HCT116 (cell line): ENCODE data around the gene C1QBP. TPM values are rescaled to one million over a fixed set of nuclear protein-coding genes. Genes with fewer than 3 reads are reported as not detected.
"Not testable (repeated sequence)": the region's sequence is repeated elsewhere in the genome, so short reads cannot be mapped to it uniquely, and the experiment has no call there.

ENCODE experiments used
- ATAC-seq: fragments of 200-7000 bp; cut with Tn5 transposase; 2 replicates; pipeline ENCODE4 v1.9.1; 2020; ENCODE audit warnings: mild to moderate bottlenecking, moderate library complexity
- BruUV-seq: library from RNA; stranded (reverse); fragments of 400-500 nt; replicated peaks from 2 replicates; lab custom pipeline; 2021; lab: Mats Ljungman, UMichigan
- CTCF ChIA-PET: fragments of 300-600 bp; sonication (Branson Sonifier 250); formaldehyde crosslinking; loops from one replicate; lab custom pipeline; 2021; ENCODE audit warnings: antibody characterized with exemption; lab: Charles Lee
- POLR2A ChIA-PET: fragments of 300-600, 350-600 bp; sonication (Branson Sonifier 250); formaldehyde crosslinking; loops from one replicate; lab custom pipeline; 2021; ENCODE audit warnings: antibody characterized with exemption; lab: Charles Lee
- RAD21 ChIA-PET, 2 experiments: fragments of 300-600 bp; sonication (Branson Sonifier 250); formaldehyde crosslinking; loops; one replicate each; lab custom pipeline; 2023; ENCODE audit warnings: low total read pairs in 2 of 2; ENCODE audit not compliant: uncharacterized antibody in 2 of 2, unreplicated experiment in 2 of 2, low non-redundant PET in 1 of 2; lab: Charles Lee
- DNase-seq: peaks from one replicate; pipeline ENCODE4 v3.0.0-alpha.2; 2010; ENCODE audit warnings: low read depth, low spot score
- H2AFZ ChIP-seq: fragments of 200-600 bp; shearing (Covaris generic), sonication (generic); 2 replicates; pipeline ENCODE4 v1.6.1; 2017; ENCODE audit warnings: low read depth, mixed run types, mixed read lengths, antibody characterized with exemption, low read length; ENCODE audit not compliant: poor library complexity, severe bottlenecking
- H3K27ac ChIP-seq: 2 replicates; pipeline ENCODE4 v1.5.1; 2012; ENCODE audit warnings: low read depth, low read length
- H3K27me3 ChIP-seq: fragments of 200-600 bp; sonication (generic); 2 replicates; pipeline ENCODE4 v1.6.1; 2016; ENCODE audit warnings: mixed run types, low read length, mixed read lengths; ENCODE audit not compliant: insufficient read depth
- H3K36me3 ChIP-seq, 2 experiments: fragments of 200-500 bp in 1 of 2; fragments of 200-600 bp in 1 of 2; sonication (Bioruptor generic) in 1 of 2; sonication (generic) in 1 of 2; 2 replicates each; pipeline versions ENCODE4 v1.5.1 to v1.6.1; 2014 to 2016; ENCODE audit warnings: low read length in 2 of 2, inconsistent platforms in 1 of 2, mixed read lengths in 1 of 2, mixed run types in 1 of 2; ENCODE audit not compliant: insufficient read depth in 2 of 2, control insufficient read depth in 1 of 2
- H3K4me1 ChIP-seq, 2 experiments: fragments of 200-600 bp in 1 of 2; sonication (generic) in 1 of 2; 2 replicates each; pipeline versions ENCODE4 v1.5.1 to v1.6.1; 2012 to 2017; ENCODE audit warnings: low read length in 2 of 2, inconsistent platforms in 1 of 2, mild to moderate bottlenecking in 1 of 2, mixed read lengths in 1 of 2, mixed run types in 1 of 2, moderate library complexity in 1 of 2; ENCODE audit not compliant: insufficient read depth in 2 of 2, control insufficient read depth in 1 of 2
- H3K4me2 ChIP-seq: fragments of 200-600 bp; sonication (generic); 2 replicates; pipeline ENCODE4 v1.6.1; 2017; ENCODE audit warnings: mixed run types, low read length, mixed read lengths
- H3K4me3 ChIP-seq, 2 experiments: fragments of 200-600 bp in 1 of 2; sonication (generic) in 1 of 2; replicated peaks in 1 of 2; 2 replicates each; pipeline ENCODE4 v1.5.1; 2011 to 2016; ENCODE audit warnings: low read length in 2 of 2, control low read depth in 1 of 2, low read depth in 1 of 2, mild to moderate bottlenecking in 1 of 2, mixed read lengths in 1 of 2, mixed run types in 1 of 2
- H3K79me2 ChIP-seq: fragments of 200-600 bp; sonication (generic); 2 replicates; pipeline ENCODE4 v1.6.1; 2017; ENCODE audit warnings: mild to moderate bottlenecking, mixed run types, low read length, moderate library complexity, mixed read lengths; ENCODE audit not compliant: insufficient read depth
- H3K9ac ChIP-seq: fragments of 200-600 bp; sonication (generic); 2 replicates; pipeline ENCODE4 v1.6.1; 2016; ENCODE audit warnings: low read length, mixed read lengths
- H3K9me2 ChIP-seq: fragments of 200-600 bp; sonication (generic), shearing (Covaris generic); 2 replicates; pipeline ENCODE4 v1.6.1; 2017; ENCODE audit warnings: mixed run types, mild to moderate bottlenecking, moderate library complexity; ENCODE audit not compliant: insufficient read depth
- H3K9me3 ChIP-seq, 2 experiments: fragments of 200-500 bp in 1 of 2; fragments of 200-600 bp in 1 of 2; sonication (Bioruptor generic) in 1 of 2; sonication (generic) in 1 of 2; 2 replicates each; pipeline ENCODE4 v1.6.1; 2014 to 2017; ENCODE audit warnings: low read length in 2 of 2, mixed read lengths in 2 of 2, inconsistent platforms in 1 of 2, low read depth in 1 of 2, mild to moderate bottlenecking in 1 of 2, mixed run types in 1 of 2, moderate library complexity in 1 of 2; ENCODE audit not compliant: control insufficient read depth in 1 of 2, insufficient read depth in 1 of 2
- H4K20me1 ChIP-seq: fragments of 200-600 bp; sonication (generic), shearing (Covaris generic); 2 replicates; pipeline ENCODE4 v1.6.1; 2017; ENCODE audit warnings: mixed run types, mild to moderate bottlenecking, moderate library complexity; ENCODE audit not compliant: insufficient read depth
- ATF3 ChIP-seq: IDR thresholded peaks from 2 replicates; pipeline ENCODE4 v1.6.1; 2012
- CEBPB ChIP-seq: IDR thresholded peaks from 2 replicates; pipeline ENCODE4 v1.6.1; 2012; ENCODE audit warnings: low read depth
- CTCF ChIP-seq, 3 experiments: fragments of 200-600 bp in 1 of 3; sonication (generic) in 1 of 3; IDR thresholded peaks in 2 of 3; conservative IDR thresholded peaks in 1 of 3; 2 replicates each; pipeline ENCODE4 v1.5.1; 2012 to 2017; ENCODE audit warnings: low read depth in 2 of 3, low read length in 2 of 3, antibody characterized with exemption in 1 of 3, borderline replicate concordance in 1 of 3, control low read depth in 1 of 3, mild to moderate bottlenecking in 1 of 3, mixed read lengths in 1 of 3, mixed run types in 1 of 3, moderate library complexity in 1 of 3; ENCODE audit not compliant: insufficient read depth in 1 of 3
- MAX ChIP-seq: IDR thresholded peaks from 2 replicates; pipeline ENCODE4 v1.6.1; 2012
- POLR2AphosphoS5 ChIP-seq: IDR thresholded peaks from 2 replicates; pipeline ENCODE4 v1.6.1; 2011; ENCODE audit warnings: mild to moderate bottlenecking, low read depth, low read length, moderate library complexity
- SP1 ChIP-seq: IDR thresholded peaks from 2 replicates; pipeline ENCODE4 v1.6.1; 2012; ENCODE audit warnings: low read depth
- YY1 ChIP-seq: IDR thresholded peaks from 2 replicates; pipeline ENCODE4 v1.6.1; 2011; ENCODE audit warnings: low read length, low read depth, moderate library complexity, mild to moderate bottlenecking; ENCODE audit not compliant: insufficient replicate concordance; ENCODE audit errors: extremely low read depth
- ZBTB33 ChIP-seq: IDR thresholded peaks from 2 replicates; pipeline ENCODE4 v1.6.1; 2011; ENCODE audit warnings: mild to moderate bottlenecking, low read length, moderate library complexity; ENCODE audit not compliant: insufficient replicate concordance; ENCODE audit errors: extremely low read depth
- ZFX ChIP-seq: fragments of 450-650 bp; IDR thresholded peaks from 2 replicates; pipeline ENCODE4 v1.6.1; 2017
- intact Hi-C: fragments of 100-400 bp; cut with micrococcal nuclease; formaldehyde crosslinking; loops from 2 replicates; pipeline ENCODE4 v1.10.0; 2022
- total RNA-seq: library from RNA; stranded (reverse); gene quantifications from one replicate; pipeline ENCODE4 v1.2.1, GENCODE V29; 2021; ENCODE audit not compliant: unreplicated experiment

C1QBP gene
- total RNA-seq, 1 experiment from 2014 or later: 524 TPM

- DNase-seq, BruUV-seq, H3K9me2 ChIP-seq, RAD21 ChIA-PET, H3K4me3 ChIP-seq, H2AFZ ChIP-seq, H3K4me1 ChIP-seq, H3K9ac ChIP-seq, H3K4me2 ChIP-seq, H3K27me3 ChIP-seq, H3K9me3 ChIP-seq: not testable (repeated sequence)
- peaks cover 58 to 68% of the 10 kb centered on the region in 2 experiments for H3K36me3 ChIP-seq
- H3K79me2 ChIP-seq: peaks cover 51% of the 10 kb centered on the region
- intact Hi-C loops: loop anchor here (10.0 kb wide), 1 partner anchor 236 kb away; the partner anchor contains the start of gene ZNF594
- ATAC-seq: peak; percentile 71
- peaks cover 21% of the 10 kb centered on the region; the same call in 1 of the 2 replicates for H4K20me1 ChIP-seq
- 0 out of 2 replicates have a peak overlapping the region, but pooled peaks have one; percentile 16 for H3K27ac ChIP-seq
- ChIA-PET POLR2A (interaction anchor here (1.2 to 2.1 kb wide), 2 partner anchors 8 to 12 kb away, joined by 3 to 7 read pairs; partner anchors contain the start of genes NUP88 and RPAIN), CTCF (interaction anchor here (0.6 to 3.0 kb wide), 4 partner anchors 8 to 1613 kb away, joined by 4 to 10 read pairs (median 7); partner anchors contain the start of genes C1QBP and NUP88)
- TF ChIP-seq CTCF (IDR thresholded peaks at IDR 0.05 in 2 of 3, conservative IDR thresholded peaks at IDR 0.05 in 1 of 3; ENCODE audit: borderline replicate concordance in 1 of 3, insufficient read depth in 1 of 3, low read depth in 2 of 3, low read length in 2 of 3): peak in 2 of 3 experiments; percentile 15 to 35; a peak in 3 of 6 replicates
Observed at GRCh38 chr17:5431234-5431633, 7.7 kb downstream of the C1QBP start.

GRCh38 chr17:5430413-5430999, 8.4 kb downstream of the C1QBP start:
- H2AFZ ChIP-seq: no peak overlapping the region
- no peak overlapping the region for H3K4me3 ChIP-seq
- no TSS peak for BruUV-seq
- no peaks in the 10 kb centered on the region for H3K27me3 ChIP-seq
- H3K36me3 ChIP-seq: peaks cover 63 to 70% of the 10 kb centered on the region in 2 experiments
- no peak overlapping the region for H3K4me2 ChIP-seq
- POLR2A ChIA-PET: interaction anchor here (1.2 kb wide), 1 partner anchor 8 kb away, joined by 3 read pairs; no protein-coding TSS in a partner anchor
- H3K9me2 ChIP-seq: no peaks in the 10 kb centered on the region
- H4K20me1 ChIP-seq: peaks cover 17% of the 10 kb centered on the region; the same call in 1 of the 2 replicates
- RAD21 ChIA-PET: no interaction called here
- peaks cover 51% of the 10 kb centered on the region for H3K79me2 ChIP-seq
- CTCF ChIA-PET: interaction anchor here (0.6 to 3.0 kb wide), 5 partner anchors 9 to 1612 kb away, joined by 3 to 10 read pairs (median 6); partner anchors contain the start of genes C1QBP and NUP88
- ATAC-seq (0 out of 2 replicates have a peak, but pooled peaks have one; percentile 13), DNase-seq (no peak)
- no peak overlapping the region for H3K9ac ChIP-seq
- no peak overlapping the region for H3K27ac ChIP-seq
- intact Hi-C loops: loop anchor here (10.0 kb wide), 1 partner anchor 236 kb away; the partner anchor contains the start of gene ZNF594
- no peaks in the 10 kb centered on the region for H3K9me3 ChIP-seq
- H3K4me1 ChIP-seq: no peaks in the 10 kb centered on the region
- TF ChIP-seq SP1: no peak
- no peak for TF ChIP-seq CEBPB
- TF ChIP-seq MAX: no peak
- TF ChIP-seq YY1: no peak
- no peak for TF ChIP-seq ZFX
- no peak for TF ChIP-seq CTCF (IDR thresholded peaks at IDR 0.05 in 2 of 3, conservative IDR thresholded peaks at IDR 0.05 in 1 of 3; ENCODE audit: borderline replicate concordance in 1 of 3, insufficient read depth in 1 of 3, low read depth in 2 of 3, low read length in 2 of 3)
- TF ChIP-seq POLR2AphosphoS5: no peak
- no peak for TF ChIP-seq ZBTB33
- no peak for TF ChIP-seq ATF3
